ENCODE data around the gene PTPRK.

GRCh38 chr6:128202169-128202765, 318.1 kb downstream of the PTPRK start:
- no peak for TF ChIP-seq YY1 (IDR thresholded peaks at IDR 0.05; ENCODE audit: extremely low read depth, insufficient replicate concordance, low read depth, low read length)
- no peak for TF ChIP-seq EZH2 (IDR thresholded peaks at IDR 0.05)
- no peak for TF ChIP-seq CTCF (IDR thresholded peaks at IDR 0.05 in 2 of 3, conservative IDR thresholded peaks at IDR 0.05 in 1 of 3; ENCODE audit: borderline replicate concordance in 1 of 3, insufficient read depth in 1 of 3, low read depth in 2 of 3, low read length in 2 of 3)
- no peak for TF ChIP-seq ELF1 (IDR thresholded peaks at IDR 0.05; ENCODE audit: borderline replicate concordance, low read depth)
- TF ChIP-seq ZNF274 (IDR thresholded peaks at IDR 0.05; ENCODE audit: low read depth, low read length), result no peak
- TF ChIP-seq POLR2AphosphoS5 (IDR thresholded peaks at IDR 0.05; ENCODE audit: low read depth, low read length), result no peak
- TF ChIP-seq POLR2A (IDR thresholded peaks at IDR 0.05; ENCODE audit: borderline replicate concordance, extremely low read depth, insufficient read depth, insufficient read length), result no peak
- TF ChIP-seq SP1 (IDR thresholded peaks at IDR 0.05; ENCODE audit: low read depth), result no peak
- no peak for TF ChIP-seq REST (IDR thresholded peaks at IDR 0.05; ENCODE audit: low read depth)
- no peak for TF ChIP-seq CBX3 (IDR thresholded peaks at IDR 0.05; ENCODE audit: low read depth)
- TF ChIP-seq EZH2phosphoT487 (IDR thresholded peaks at IDR 0.05; ENCODE audit: borderline replicate concordance), result no peak
